GM21526 (cell line): Measurements from ENCODE around the gene ST6GAL1.
A peak's percentile ranks its signal among the peaks of the same experiment; 100 is the strongest.
"Not testable (repeated sequence)": the region's sequence is repeated elsewhere in the genome, so short reads cannot be mapped to it uniquely, and the experiment has no call there.

Source experiments
- ATAC-seq: cut with Tn5 transposase; IDR thresholded peaks from one replicate; pipeline ENCODE4 v1.9.1; 2021; ENCODE audit warnings: moderate library complexity; ENCODE audit not compliant: unreplicated experiment, low FRiP score

The ST6GAL1 gene

GRCh38 chr3:186930143-186930640 lies at the start of gene ST6GAL1:
TSS of gene ST6GAL1 (plus strand) at chr3:186930526. CDS start at chr3:187042704, 112,178 bp downstream.
- ATAC-seq: peak; percentile 65

GRCh38 chr3:186882150-186882524 lies 48.2 kb upstream of the ST6GAL1 start:
- ATAC-seq: no peak

GRCh38 chr3:186882881-186883685 lies 47.2 kb upstream of the ST6GAL1 start:
- no peak for ATAC-seq

GRCh38 chr3:186883686-186884058 lies 46.7 kb upstream of the ST6GAL1 start:
- ATAC-seq: no peak

GRCh38 chr3:186884868-186885267 lies 45.5 kb upstream of the ST6GAL1 start:
- not testable (repeated sequence) for ATAC-seq

- no peak for ATAC-seq
These were observed 43.9 kb upstream of the ST6GAL1 start for GRCh38 chr3:186886202-186886981.

GRCh38 chr3:186887507-186887938 lies 42.8 kb upstream of the ST6GAL1 start:
- not testable (repeated sequence) for ATAC-seq

- no peak for ATAC-seq
These were observed 41.8 kb upstream of the ST6GAL1 start for GRCh38 chr3:186888569-186888968.

GRCh38 chr3:186889698-186890097 lies 40.6 kb upstream of the ST6GAL1 start:
- ATAC-seq: not testable (repeated sequence)

- no peak for ATAC-seq
These were observed 39.4 kb upstream of the ST6GAL1 start for GRCh38 chr3:186890911-186891310.

GRCh38 chr3:186893071-186893470 lies 37.3 kb upstream of the ST6GAL1 start:
- not testable (repeated sequence) for ATAC-seq

- ATAC-seq: no peak
These were observed 34.9 kb upstream of the ST6GAL1 start for GRCh38 chr3:186895406-186895805.

- no peak for ATAC-seq
These were observed 34.3 kb upstream of the ST6GAL1 start for GRCh38 chr3:186896006-186896405.

- no peak for ATAC-seq
These were observed 33.5 kb upstream of the ST6GAL1 start for GRCh38 chr3:186896875-186897274.

GRCh38 chr3:186901135-186901734 lies 29.1 kb upstream of the ST6GAL1 start:
- ATAC-seq: no peak

- ATAC-seq: no peak
These were observed 28.2 kb upstream of the ST6GAL1 start for GRCh38 chr3:186902154-186902553.

GRCh38 chr3:186902713-186903112 lies 27.6 kb upstream of the ST6GAL1 start:
- no peak for ATAC-seq

- not testable (repeated sequence) for ATAC-seq
These were observed 26.6 kb upstream of the ST6GAL1 start for GRCh38 chr3:186903676-186904075.

- not testable (repeated sequence) for ATAC-seq
These were observed 23.3 kb upstream of the ST6GAL1 start for GRCh38 chr3:186907075-186907474.

GRCh38 chr3:186909078-186909853 lies 21.1 kb upstream of the ST6GAL1 start:
- no peak for ATAC-seq
